ENCODE measurements around the gene AFF3. TPM values are rescaled to one million over a fixed set of nuclear protein-coding genes. Genes with fewer than 3 reads are reported as not detected.

The AFF3 gene
- total RNA-seq, 4 donors from 2014 or later = 3.1 to 5.0 (median 3.7) TPM

- Histone ChIP-seq H3K27me3 (no peaks in the 10 kb centered on the region), H3K4me1 (no peaks in the 10 kb centered on the region), H3K9me3 (no peaks in the 10 kb centered on the region), H3K27ac (no peak overlapping the region), H3K36me3 (no peaks in the 10 kb centered on the region), H3K4me3 (no peak overlapping the region)
- WGBS = 50% methylated on average over 1 of the region's 1 CpG
- TF ChIP-seq POLR2A (IDR thresholded peaks at IDR 0.05) (no peak), POLR2AphosphoS5 (IDR thresholded peaks at IDR 0.05) (no peak), EP300 (IDR thresholded peaks at IDR 0.05) (no peak)
- TF ChIP-seq, protein P1, sequence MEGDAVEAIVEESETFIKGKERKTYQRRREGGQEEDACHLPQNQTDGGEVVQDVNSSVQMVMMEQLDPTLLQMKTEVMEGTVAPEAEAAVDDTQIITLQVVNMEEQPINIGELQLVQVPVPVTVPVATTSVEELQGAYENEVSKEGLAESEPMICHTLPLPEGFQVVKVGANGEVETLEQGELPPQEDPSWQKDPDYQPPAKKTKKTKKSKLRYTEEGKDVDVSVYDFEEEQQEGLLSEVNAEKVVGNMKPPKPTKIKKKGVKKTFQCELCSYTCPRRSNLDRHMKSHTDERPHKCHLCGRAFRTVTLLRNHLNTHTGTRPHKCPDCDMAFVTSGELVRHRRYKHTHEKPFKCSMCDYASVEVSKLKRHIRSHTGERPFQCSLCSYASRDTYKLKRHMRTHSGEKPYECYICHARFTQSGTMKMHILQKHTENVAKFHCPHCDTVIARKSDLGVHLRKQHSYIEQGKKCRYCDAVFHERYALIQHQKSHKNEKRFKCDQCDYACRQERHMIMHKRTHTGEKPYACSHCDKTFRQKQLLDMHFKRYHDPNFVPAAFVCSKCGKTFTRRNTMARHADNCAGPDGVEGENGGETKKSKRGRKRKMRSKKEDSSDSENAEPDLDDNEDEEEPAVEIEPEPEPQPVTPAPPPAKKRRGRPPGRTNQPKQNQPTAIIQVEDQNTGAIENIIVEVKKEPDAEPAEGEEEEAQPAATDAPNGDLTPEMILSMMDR (IDR thresholded peaks at IDR 0.05) = no peak
- DNase-seq (ENCODE audit: low spot score in 2 of 2) = no peak
Measured at GRCh38 chr2:99543247-99543646, 599.1 kb downstream of the AFF3 start.

- TF ChIP-seq, protein P1 (IDR thresholded peaks at IDR 0.05) = no peak
- no peak for TF ChIP-seq POLR2AphosphoS5 (IDR thresholded peaks at IDR 0.05)
- Histone ChIP-seq H3K4me1 (no peaks in the 10 kb centered on the region), H3K9me3 (no peaks in the 10 kb centered on the region), H3K27me3 (no peaks in the 10 kb centered on the region), H3K27ac (no peak overlapping the region), H3K36me3 (no peaks in the 10 kb centered on the region), H3K4me3 (no peak overlapping the region)
- 92% methylated on average over 4 of the region's 4 CpGs for WGBS
- DNase-seq (ENCODE audit: low spot score in 2 of 2) = no peak
Measured at GRCh38 chr2:99537910-99538485, 604.4 kb downstream of the AFF3 start.

DNA sequence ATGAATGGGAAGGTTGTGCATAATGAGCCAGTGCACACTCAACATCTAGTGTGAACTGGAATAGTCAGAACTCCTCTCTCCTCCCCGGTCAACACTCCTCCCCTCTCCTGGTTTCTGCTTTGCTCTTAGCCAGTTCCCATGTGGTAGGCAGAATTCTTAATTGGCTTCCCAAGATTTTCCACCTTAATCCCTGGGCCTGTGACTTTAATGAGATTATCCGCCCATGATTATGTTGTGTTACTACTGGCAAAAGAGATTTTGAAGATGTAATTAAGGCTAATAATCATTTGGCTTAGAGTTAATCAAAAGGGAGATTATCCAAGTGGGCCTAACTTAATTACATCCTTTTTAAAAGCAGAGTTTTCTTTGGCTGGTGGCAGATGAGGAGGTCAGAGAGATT, 618.3 kb downstream of the AFF3 start:
- H3K27ac ChIP-seq = no peak overlapping the region
- no peaks in the 10 kb centered on the region for H3K36me3 ChIP-seq
- no peak for DNase-seq (ENCODE audit: low spot score in 2 of 2)
- no peaks in the 10 kb centered on the region for H3K27me3 ChIP-seq
- TF ChIP-seq EP300 (IDR thresholded peaks at IDR 0.05) (no peak), POLR2AphosphoS5 (IDR thresholded peaks at IDR 0.05) (no peak), POLR2A (IDR thresholded peaks at IDR 0.05) (no peak)
- TF ChIP-seq, protein P1 (IDR thresholded peaks at IDR 0.05) = no peak
- no peaks in the 10 kb centered on the region for H3K4me1 ChIP-seq
- no peak overlapping the region for H3K4me3 ChIP-seq
- 87% methylated on average over 2 of the region's 2 CpGs for WGBS
- no peaks in the 10 kb centered on the region for H3K9me3 ChIP-seq

DNA sequence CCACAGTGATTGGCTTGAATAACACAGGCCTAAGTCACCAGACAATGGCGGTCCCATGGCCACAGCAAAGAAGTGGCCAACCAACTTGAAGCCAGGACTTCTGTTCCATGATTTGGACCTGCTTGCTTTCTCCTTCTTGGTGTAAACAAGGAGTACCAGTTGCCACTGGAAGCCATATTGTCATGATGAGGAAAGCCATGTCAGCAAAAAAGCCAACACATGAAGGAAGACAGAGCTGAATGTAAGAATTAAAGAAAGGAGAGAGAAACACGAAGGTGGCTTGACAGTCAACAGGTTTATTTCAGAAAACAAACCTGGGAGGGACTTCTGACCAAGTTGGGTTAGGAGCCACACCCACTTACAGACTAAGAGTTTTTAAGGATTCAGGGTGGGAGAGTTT, 620.2 kb downstream of the AFF3 start:
- no peak overlapping the region for H3K27ac ChIP-seq
- no peak overlapping the region for H3K4me3 ChIP-seq
- WGBS = 95% methylated on average over 2 of the region's 2 CpGs
- H3K9me3 ChIP-seq = no peaks in the 10 kb centered on the region
- no peaks in the 10 kb centered on the region for H3K36me3 ChIP-seq
- H3K4me1 ChIP-seq = no peaks in the 10 kb centered on the region
- H3K27me3 ChIP-seq = no peaks in the 10 kb centered on the region
- DNase-seq (ENCODE audit: low spot score in 2 of 2) = no peak
- TF ChIP-seq EP300 (IDR thresholded peaks at IDR 0.05) = no peak
- TF ChIP-seq POLR2A (IDR thresholded peaks at IDR 0.05) = no peak
- TF ChIP-seq POLR2AphosphoS5 (IDR thresholded peaks at IDR 0.05) = no peak
- TF ChIP-seq, protein P1 (IDR thresholded peaks at IDR 0.05) = no peak

DNA sequence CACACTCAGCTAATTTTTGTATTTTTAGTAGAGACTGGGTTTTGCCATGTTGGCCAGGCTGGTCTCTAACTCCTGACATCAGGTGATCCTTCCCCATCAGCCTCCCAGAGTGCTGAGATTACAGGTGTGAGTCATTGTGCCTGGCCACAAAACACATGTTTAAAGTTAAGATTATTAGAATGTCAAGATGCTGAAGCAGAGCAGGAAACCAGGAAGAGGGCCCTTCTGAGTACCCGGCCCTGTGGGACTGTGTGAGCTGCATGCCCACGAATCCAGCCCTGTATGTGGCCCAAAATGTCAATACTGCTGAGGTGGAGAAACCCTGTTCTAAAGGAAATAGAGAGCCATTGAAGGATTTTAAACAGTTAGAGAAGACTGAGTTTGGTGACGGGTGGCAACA, 621.6 kb downstream of the AFF3 start:
- H3K9me3 ChIP-seq = no peaks in the 10 kb centered on the region
- 69% methylated on average over 3 of the region's 3 CpGs for WGBS
- H3K4me1 ChIP-seq = no peaks in the 10 kb centered on the region
- H3K27me3 ChIP-seq = no peaks in the 10 kb centered on the region
- H3K4me3 ChIP-seq = no peak overlapping the region
- no peak overlapping the region for H3K27ac ChIP-seq
- H3K36me3 ChIP-seq = no peaks in the 10 kb centered on the region
- no peak for DNase-seq (ENCODE audit: low spot score in 2 of 2)
- TF ChIP-seq POLR2A (IDR thresholded peaks at IDR 0.05) (no peak), EP300 (IDR thresholded peaks at IDR 0.05) (no peak), POLR2AphosphoS5 (IDR thresholded peaks at IDR 0.05) (no peak)
- TF ChIP-seq, protein P1 (IDR thresholded peaks at IDR 0.05) = no peak
